Stimulated activated CD4-positive, alpha-beta T cell treated with anti-CD3 and anti-CD28 coated beads, Interleukin-12 subunit alpha, Interleukin-12 subunit beta, amount 100 ng/mL, for 4 hours (primary cell): Measurements from ENCODE around the gene MLX.

Experiments
- DNase-seq: peaks from one replicate; pipeline ENCODE4 v3.0.0-alpha.2; 2020

The MLX gene

DNA sequence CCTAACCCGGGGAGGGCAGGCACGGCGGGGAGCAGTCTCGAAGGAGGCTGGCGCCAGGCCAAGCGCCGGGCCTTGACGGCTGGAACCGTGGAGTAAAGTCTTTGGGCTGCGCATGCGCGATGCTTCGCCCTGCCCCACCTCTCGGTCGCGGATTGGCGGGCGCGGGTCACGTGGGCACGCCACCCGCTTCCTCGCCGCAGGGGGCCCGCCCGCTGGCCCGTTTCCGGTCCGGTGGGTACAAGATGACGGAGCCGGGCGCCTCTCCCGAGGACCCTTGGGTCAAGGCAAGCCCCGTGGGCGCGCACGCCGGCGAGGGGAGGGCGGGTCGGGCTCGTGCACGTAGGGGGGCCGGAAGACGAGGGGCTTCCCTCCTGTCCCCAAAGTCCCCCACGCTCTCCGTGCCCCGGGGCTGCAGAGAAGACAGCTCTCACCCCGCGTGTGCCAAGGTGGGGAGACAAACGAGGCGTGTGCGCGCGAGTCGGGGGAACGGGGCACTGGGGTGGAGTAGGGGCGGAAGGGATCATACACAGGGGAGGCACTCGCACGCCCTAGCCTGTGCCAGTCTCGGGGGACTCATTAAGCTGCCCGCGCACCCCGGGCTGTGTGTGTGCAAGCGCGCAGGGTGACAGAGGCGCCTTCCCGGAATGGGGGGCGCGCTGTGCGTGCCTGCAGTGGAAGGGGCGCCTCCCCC is at the start of gene MLX:
Gene MLX (plus strand): TSS at position 218 of the 691 bp plus-strand sequence. CDS start 25 bp downstream, at position 243.
- peak; percentile 91 for DNase-seq

GRCh38 chr17:42517516-42517915 is 49.4 kb upstream of the MLX start:
- DNase-seq = peak; percentile 80

DNA sequence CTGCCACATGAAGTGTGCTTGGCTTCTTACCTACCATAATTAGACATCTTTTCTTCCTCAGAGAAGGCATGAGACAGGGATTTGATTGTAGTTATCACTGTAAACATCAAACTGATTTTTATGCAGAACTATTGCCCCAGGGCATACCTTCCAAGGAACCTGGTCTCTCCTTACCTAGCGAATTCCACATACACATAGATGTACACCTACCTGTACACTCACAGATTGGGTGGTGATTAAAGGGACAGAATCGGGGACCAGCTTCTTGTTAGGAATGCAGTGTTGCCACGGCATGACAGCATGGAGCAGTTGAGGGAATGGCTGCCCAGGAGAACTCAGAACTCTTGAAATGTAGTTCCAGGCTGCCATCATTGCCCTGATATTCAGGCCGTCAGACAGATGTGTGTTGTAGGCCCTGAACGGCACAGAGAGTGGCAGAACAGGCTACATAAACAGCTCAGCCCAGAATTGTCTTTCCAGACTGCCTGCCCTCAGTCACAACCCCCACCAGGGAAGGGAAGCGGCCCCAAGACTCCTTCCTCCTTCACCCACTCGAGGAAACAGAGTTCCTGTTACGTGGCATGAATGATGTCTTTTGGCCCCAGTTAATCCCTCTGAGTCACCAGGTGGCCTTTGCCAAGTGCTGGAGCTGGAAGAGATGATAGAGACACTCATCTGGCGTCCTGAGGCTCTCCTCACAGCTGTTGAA is 48.7 kb upstream of the MLX start:
- no peak for DNase-seq

- no peak for DNase-seq
These were observed 48.0 kb upstream of the MLX start for GRCh38 chr17:42518755-42519545.

DNA sequence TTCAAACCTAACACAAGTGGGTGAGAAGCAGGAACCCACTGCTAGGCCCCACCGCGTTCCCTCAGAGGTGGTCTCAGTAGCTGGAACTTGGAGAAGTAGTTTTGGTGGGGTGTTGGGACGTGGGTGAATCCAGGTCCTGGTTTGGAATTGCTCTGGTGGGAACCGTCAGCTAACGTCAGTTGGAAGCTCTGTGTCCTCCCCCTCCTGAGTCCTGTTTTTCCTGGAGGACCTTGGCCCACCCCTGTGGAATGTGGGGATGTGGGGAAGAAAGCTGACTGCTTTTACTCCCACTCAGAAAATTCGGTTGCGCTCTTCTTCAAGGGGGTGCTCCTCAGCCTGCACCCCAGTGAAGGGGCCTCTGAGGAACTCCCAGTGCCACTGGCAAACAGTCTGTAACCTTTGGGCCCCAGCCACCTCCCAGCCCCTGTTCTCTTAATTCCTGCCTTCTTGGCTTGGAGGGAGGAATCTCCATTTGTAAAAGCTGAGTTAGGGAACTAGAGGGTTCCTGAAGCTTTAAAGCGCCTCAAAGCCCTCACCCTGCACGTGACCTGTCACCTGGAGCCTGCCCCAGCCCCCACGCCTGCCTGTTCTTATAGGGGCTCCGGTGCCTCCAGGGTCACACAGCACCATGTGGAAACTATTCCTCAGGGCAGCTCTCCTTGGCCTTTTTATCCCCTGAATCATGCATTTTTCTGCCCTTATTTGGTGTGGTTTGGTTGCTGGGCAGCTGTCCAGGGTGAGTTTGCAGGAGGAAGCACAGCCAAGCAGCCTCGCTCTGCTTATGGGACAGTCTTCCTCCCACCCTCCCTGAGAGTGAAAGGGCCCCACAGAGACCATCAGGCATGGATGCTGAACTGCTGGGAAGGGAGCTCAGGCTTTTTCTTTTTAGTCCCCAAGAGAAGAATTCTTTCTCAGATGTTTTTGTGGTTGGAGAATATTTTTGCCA is 47.1 kb upstream of the MLX start:
- DNase-seq = no peak

- no peak for DNase-seq
These were observed 46.4 kb upstream of the MLX start for GRCh38 chr17:42520540-42520951.

DNA sequence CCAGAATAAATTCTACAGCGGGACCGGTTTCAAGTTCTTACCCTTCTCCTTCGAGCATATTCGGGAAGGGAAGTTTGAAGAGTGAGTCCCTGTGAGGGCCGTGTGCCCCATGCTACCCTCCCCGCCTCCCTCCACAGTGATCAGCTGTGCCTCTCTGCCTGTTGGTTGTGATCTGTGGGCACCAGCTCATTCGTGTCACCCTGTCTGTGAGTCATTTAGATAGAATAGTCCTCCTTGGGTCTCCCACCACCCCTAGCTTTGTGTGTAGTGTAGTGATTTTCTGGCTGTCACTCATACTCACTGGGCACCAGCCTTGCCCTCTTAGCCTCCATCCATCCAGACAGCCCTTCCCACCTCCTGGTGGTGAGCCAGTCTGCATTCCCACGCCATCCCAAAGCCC is 45.9 kb upstream of the MLX start:
- DNase-seq = no peak

DNA sequence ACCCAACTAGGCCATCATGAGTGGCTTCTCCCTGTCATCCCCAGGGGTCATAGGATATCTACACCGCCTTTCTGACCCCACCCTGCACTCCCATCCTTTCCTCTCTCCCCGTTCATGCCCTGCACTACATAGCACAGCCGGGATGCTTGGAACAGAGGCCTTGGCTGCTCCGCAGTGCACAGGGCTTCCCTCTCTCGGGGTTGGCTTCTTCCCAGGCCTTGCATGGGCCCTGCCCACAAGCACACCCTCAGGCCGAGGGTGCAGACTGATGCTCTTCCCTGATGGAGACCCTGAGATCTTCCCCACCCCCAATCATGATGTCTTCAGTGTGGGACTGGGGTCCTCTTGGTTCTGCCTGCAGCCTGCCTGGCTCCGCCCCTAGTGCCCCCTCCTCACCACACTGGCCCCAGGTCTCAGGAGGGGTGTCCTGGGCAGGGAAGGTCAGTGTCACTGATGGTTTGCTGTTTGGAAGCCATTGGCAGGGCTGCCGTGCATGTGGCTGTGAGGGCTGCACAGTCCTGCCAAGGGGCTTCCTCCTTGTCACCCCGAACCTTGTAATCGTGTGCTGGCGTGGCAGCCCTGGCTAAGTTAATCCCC is 45.1 kb upstream of the MLX start:
- DNase-seq = no peak

GRCh38 chr17:42522263-42522790 is 44.6 kb upstream of the MLX start:
- no peak for DNase-seq

GRCh38 chr17:42522798-42523278 is 44.1 kb upstream of the MLX start:
- DNase-seq = no peak

DNA sequence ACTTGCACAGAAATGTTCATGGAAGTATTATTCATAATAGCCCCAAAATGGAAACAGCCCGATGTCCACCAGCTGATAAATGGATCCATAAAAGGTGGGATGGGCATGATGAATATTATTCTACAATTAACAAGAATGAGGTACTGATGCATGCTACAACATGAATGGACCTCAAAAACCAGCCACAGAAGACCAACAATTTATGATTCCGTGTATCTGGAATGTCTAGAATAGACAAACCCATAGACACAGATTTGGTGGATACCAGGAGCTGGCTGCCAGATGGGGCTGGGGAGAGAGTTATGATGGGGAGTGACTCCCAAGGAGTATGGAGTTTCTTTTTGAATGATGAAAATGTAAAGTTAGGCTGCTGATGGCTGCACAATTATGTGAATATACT is 41.7 kb upstream of the MLX start:
- no peak for DNase-seq

DNA sequence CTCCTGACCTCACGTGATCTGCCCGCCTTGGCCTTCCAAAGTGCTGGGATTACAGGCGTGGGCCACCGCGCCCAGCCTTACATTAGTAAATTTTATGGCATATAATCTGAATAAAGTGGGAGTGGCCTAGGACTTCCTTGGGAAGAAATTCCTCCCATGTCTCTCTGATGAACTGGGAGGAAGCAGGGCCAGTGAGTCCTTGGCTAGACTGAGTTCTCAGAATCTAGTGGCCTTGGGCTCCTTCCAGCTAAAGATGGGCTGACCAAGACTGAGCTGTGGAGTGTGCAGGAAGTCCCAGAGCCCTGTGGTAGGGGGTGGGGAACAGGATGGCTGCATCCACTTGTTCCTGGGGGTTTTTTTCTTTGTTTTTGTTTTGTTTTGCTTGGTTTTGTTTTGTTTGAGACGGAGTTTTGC is 40.9 kb upstream of the MLX start:
- no peak for DNase-seq

DNA sequence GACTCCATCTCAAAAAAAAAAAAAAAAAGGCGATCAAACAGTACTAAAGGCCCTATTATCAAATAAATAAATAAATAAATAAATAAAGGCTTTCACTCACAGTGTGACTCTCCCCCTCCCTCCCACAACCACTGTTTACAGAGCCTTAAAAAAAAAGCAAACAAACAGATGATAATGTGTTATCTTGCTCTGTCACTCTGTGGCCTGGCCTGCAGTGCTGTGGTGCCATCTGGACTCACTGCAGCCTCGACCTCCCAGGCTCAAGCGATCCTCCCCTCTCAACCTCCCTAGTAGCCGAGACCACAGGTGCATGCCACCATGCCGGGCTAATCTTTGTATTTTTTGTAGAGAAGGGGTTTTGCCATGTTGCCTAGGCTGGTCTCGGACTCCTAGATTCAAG is 39.0 kb upstream of the MLX start:
- DNase-seq = no peak

- no peak for DNase-seq
These were observed 37.8 kb upstream of the MLX start for GRCh38 chr17:42529061-42529460.

GRCh38 chr17:42530952-42531454 is 35.9 kb upstream of the MLX start:
- no peak for DNase-seq

- DNase-seq = peak; percentile 52
These were observed 35.2 kb upstream of the MLX start for GRCh38 chr17:42531455-42532354.

DNA sequence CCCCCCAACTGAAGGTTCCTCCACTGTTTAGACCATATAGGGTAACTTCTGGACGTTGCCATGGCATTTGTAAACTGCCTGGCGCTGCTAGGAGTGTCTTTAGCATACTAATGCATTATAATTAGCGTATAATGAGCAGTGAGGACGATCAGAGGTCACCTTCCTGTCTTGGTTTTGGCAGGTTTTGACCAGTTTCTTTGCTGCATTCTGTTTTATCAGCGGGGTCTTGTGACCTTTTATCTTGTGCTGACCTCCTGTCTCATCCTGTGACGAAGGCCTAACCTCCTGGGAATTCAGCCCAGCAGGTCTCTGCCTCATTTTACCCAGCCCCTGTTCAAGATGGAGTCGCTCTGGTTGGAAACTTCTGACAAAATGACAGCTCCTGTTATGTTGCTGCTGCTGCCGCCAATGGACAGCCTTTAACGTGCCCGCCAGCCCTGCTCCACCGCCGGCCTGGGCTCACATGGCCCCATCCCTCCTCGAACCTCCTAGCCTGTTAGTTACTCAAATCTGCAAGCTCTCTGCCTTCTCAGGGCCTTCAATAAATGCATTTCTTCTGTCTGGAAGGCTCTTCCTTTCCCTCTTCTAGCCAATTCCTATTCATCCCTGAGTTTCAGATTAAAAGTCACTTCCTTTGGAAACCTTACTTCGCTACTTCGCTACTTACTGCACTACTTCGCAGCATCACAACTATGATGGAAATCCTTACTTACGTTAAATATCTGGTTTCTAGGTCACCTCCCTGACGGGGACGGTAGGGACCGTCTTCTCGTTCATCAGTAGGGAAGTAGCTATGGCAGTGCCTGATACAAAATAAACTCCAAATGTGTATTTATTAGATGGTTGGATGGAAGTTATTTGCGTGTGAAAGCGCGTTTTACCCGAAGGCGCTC is 31.5 kb upstream of the MLX start:
- DNase-seq = no peak

GRCh38 chr17:42536048-42536371 is 30.9 kb upstream of the MLX start, which contains the start of gene NAGLU:
NAGLU (plus strand) TSS chr17:42536241; CDS start chr17:42536273, 32 bp downstream.
- DNase-seq = peak; percentile 83
